Neural progenitor cell (in vitro differentiated cells): ENCODE data around the gene KCNA10. TPM values are rescaled to one million over a fixed set of nuclear protein-coding genes. Genes with fewer than 3 reads are reported as not detected.

Source experiments
- DNase-seq: peaks from one replicate; pipeline ENCODE4 v3.0.0-alpha.2; 2016; ENCODE audit warnings: low spot score
- H2AFZ ChIP-seq: fragments of 200-600 bp; sonication (generic); replicated peaks from 2 replicates; pipeline ENCODE4 v1.6.1; 2016; ENCODE audit warnings: antibody characterized with exemption
- H3F3A ChIP-seq: fragments of 200-600 bp; sonication (generic); 2 replicates; pipeline ENCODE4 v1.6.1; 2016; ENCODE audit warnings: antibody characterized with exemption, low read depth
- H3K27ac ChIP-seq: fragments of 200-600 bp; sonication (generic); 2 replicates; pipeline ENCODE4 v1.5.1; 2016; ENCODE audit warnings: mild to moderate bottlenecking
- H3K27me3 ChIP-seq: fragments of 200-600 bp; sonication (generic); 2 replicates; pipeline ENCODE4 v1.6.1; 2016; ENCODE audit warnings: mild to moderate bottlenecking, moderate library complexity
- H3K36me3 ChIP-seq: fragments of 200-600 bp; sonication (generic); 2 replicates; pipeline ENCODE4 v1.5.1; 2016
- H3K4me1 ChIP-seq: fragments of 200-600 bp; sonication (generic); 2 replicates; pipeline ENCODE4 v1.6.1; 2016; ENCODE audit warnings: mixed run types
- H3K4me2 ChIP-seq: fragments of 200-600 bp; sonication (generic); 2 replicates; pipeline ENCODE4 v1.6.1; 2016
- H3K4me3 ChIP-seq: fragments of 200-600 bp; sonication (generic); 2 replicates; pipeline ENCODE4 v1.5.1; 2016
- H3K79me2 ChIP-seq: fragments of 200-600 bp; sonication (generic); 2 replicates; pipeline ENCODE4 v1.6.1; 2016; ENCODE audit warnings: low read depth
- H3K9ac ChIP-seq: fragments of 200-600 bp; sonication (generic); 2 replicates; pipeline ENCODE4 v1.6.1; 2016
- H3K9me3 ChIP-seq: fragments of 200-600 bp; sonication (generic); 2 replicates; pipeline ENCODE4 v1.5.1; 2016; ENCODE audit warnings: low read depth
- H4K20me1 ChIP-seq: fragments of 200-600 bp; sonication (generic); 2 replicates; pipeline ENCODE4 v1.6.1; 2016; ENCODE audit warnings: low read depth
- H3K27ac Mint-ChIP-seq: 3 replicates; pipeline ENCODE4 v1.8.0; 2021; ENCODE audit warnings: mixed read lengths
- H3K27me3 Mint-ChIP-seq: 2 replicates; pipeline ENCODE4 v1.8.0; 2022; ENCODE audit warnings: low read depth, mild to moderate bottlenecking, inconsistent platforms, moderate library complexity, mixed read lengths; ENCODE audit not compliant: insufficient read depth
- H3K36me3 Mint-ChIP-seq: 3 replicates; pipeline ENCODE4 v1.8.0; 2021; ENCODE audit warnings: mixed read lengths
- H3K4me1 Mint-ChIP-seq: 3 replicates; pipeline ENCODE4 v1.8.0; 2021; ENCODE audit warnings: mixed read lengths
- H3K4me3 Mint-ChIP-seq: 3 replicates; pipeline ENCODE4 v1.8.0; 2021; ENCODE audit warnings: mild to moderate bottlenecking, moderate library complexity, mixed read lengths
- H3K9me3 Mint-ChIP-seq: 3 replicates; pipeline ENCODE4 v1.8.0; 2020; ENCODE audit warnings: mixed read lengths
- EZH2 ChIP-seq: fragments of 200-600 bp; sonication (generic); IDR thresholded peaks from 2 replicates; pipeline ENCODE4 v1.6.1; 2017; ENCODE audit warnings: antibody characterized with exemption, mild to moderate bottlenecking, moderate library complexity
- EZH2phosphoT487 ChIP-seq: fragments of 200-600 bp; sonication (generic); IDR thresholded peaks from 2 replicates; pipeline ENCODE4 v1.6.1; 2017; ENCODE audit warnings: antibody characterized with exemption
- total RNA-seq: library from RNA; depleted of rRNA; stranded (reverse); fragments of >200 nt; gene quantifications from 2 replicates; pipeline ENCODE4 v1.2.3, GENCODE V29; 2015; ENCODE audit warnings: low replicate concordance
- TF ChIP-seq, protein P1 (sequence below): fragments of 200-600 bp; sonication (generic); IDR thresholded peaks from 2 replicates; pipeline ENCODE4 v1.5.1; 2017; ENCODE audit warnings: antibody characterized with exemption, mild to moderate bottlenecking

KCNA10 gene
- total RNA-seq, 1 donor from 2014 or later, result not detected

DNA sequence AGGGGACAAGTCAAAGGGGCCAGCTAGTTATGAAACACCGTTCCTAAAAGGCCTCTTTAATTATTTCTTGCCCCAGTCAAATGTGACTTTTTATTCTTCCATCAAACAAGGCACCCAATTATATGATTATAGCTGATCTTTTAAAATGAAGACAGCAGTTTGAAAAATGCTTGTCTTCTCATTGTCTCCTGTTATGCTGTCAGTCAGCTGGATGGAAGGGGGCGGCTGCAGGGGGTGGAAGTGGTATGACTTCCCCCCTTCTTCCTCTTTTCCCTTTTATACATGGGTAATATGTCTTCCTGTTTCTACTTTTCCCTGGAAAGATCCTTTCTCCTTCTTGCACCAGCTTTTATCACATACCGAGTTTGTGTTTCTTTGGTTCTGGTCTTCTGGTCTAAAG, 25.8 kb upstream of the KCNA10 start:
- H3K4me3 Mint-ChIP-seq, result no peak overlapping the region
- no peak for DNase-seq
- no peak overlapping the region for H3K9ac ChIP-seq
- H4K20me1 ChIP-seq, result peaks cover 19% of the 10 kb centered on the region
- no peaks in the 10 kb centered on the region for H3F3A ChIP-seq
- no peak overlapping the region for H3K4me3 ChIP-seq
- no peak overlapping the region for H3K4me2 ChIP-seq
- no peak overlapping the region for H2AFZ ChIP-seq
- H3K79me2 ChIP-seq, result no peaks in the 10 kb centered on the region
- peaks cover 2% of the 10 kb centered on the region for H3K4me1 Mint-ChIP-seq
- H3K36me3 Mint-ChIP-seq, result no peaks in the 10 kb centered on the region
- H3K27me3 Mint-ChIP-seq, result peaks cover 2% of the 10 kb centered on the region
- H3K27ac ChIP-seq, result no peak overlapping the region
- H3K27me3 ChIP-seq, result peaks cover 10% of the 10 kb centered on the region
- H3K36me3 ChIP-seq, result no peaks in the 10 kb centered on the region
- no peak overlapping the region for H3K27ac Mint-ChIP-seq
- no peaks in the 10 kb centered on the region for H3K4me1 ChIP-seq
- no peaks in the 10 kb centered on the region for H3K9me3 Mint-ChIP-seq
- TF ChIP-seq EZH2phosphoT487 (no peak), EZH2 (no peak)
- TF ChIP-seq, protein P1, sequence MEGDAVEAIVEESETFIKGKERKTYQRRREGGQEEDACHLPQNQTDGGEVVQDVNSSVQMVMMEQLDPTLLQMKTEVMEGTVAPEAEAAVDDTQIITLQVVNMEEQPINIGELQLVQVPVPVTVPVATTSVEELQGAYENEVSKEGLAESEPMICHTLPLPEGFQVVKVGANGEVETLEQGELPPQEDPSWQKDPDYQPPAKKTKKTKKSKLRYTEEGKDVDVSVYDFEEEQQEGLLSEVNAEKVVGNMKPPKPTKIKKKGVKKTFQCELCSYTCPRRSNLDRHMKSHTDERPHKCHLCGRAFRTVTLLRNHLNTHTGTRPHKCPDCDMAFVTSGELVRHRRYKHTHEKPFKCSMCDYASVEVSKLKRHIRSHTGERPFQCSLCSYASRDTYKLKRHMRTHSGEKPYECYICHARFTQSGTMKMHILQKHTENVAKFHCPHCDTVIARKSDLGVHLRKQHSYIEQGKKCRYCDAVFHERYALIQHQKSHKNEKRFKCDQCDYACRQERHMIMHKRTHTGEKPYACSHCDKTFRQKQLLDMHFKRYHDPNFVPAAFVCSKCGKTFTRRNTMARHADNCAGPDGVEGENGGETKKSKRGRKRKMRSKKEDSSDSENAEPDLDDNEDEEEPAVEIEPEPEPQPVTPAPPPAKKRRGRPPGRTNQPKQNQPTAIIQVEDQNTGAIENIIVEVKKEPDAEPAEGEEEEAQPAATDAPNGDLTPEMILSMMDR, result no peak
- no peaks in the 10 kb centered on the region for H3K9me3 ChIP-seq

DNA sequence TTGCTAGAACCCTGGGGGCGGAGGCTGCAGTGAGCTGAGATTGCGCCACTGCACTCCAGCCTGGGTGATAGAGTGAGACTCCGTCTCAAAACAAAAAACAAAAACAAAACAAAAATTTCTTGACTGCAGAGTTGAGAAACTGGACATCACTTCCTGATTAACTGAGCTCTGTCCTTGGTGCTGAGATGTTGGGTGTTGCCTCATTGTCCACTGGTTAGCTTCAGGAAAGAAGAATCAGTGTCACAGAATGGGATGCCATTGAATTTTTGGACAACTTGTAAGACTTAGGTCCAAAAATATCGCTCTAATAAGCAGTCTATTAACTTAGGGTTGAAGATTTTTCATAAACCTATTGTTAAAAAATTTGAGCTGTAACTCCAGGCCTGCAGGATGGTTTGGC, 23.8 kb upstream of the KCNA10 start:
- TF ChIP-seq, protein P1, result no peak
- no peak for TF ChIP-seq EZH2phosphoT487
- no peak for TF ChIP-seq EZH2
- H3K4me3 Mint-ChIP-seq, result no peak overlapping the region
- H3K4me1 Mint-ChIP-seq, result no peaks in the 10 kb centered on the region
- Histone ChIP-seq H3K36me3 (no peaks in the 10 kb centered on the region), H3F3A (no peaks in the 10 kb centered on the region), H3K9ac (no peak overlapping the region), H3K27ac (no peak overlapping the region), H2AFZ (no peak overlapping the region), H3K27me3 (peaks cover 10% of the 10 kb centered on the region), H3K4me3 (no peak overlapping the region), H3K79me2 (no peaks in the 10 kb centered on the region), H4K20me1 (peaks cover 14% of the 10 kb centered on the region), H3K4me2 (no peak overlapping the region), H3K9me3 (no peaks in the 10 kb centered on the region), H3K4me1 (peaks cover 3% of the 10 kb centered on the region)
- H3K27me3 Mint-ChIP-seq, result peaks cover 2% of the 10 kb centered on the region
- DNase-seq, result peak; percentile 77
- H3K27ac Mint-ChIP-seq, result no peak overlapping the region
- H3K9me3 Mint-ChIP-seq, result no peaks in the 10 kb centered on the region
- no peaks in the 10 kb centered on the region for H3K36me3 Mint-ChIP-seq

- TF ChIP-seq EZH2phosphoT487 (no peak), EZH2 (no peak)
- TF ChIP-seq, protein P1, result no peak
- H3K4me3 ChIP-seq, result no peak overlapping the region
- H3K9ac ChIP-seq, result no peak overlapping the region
- peaks cover 10% of the 10 kb centered on the region for H3K27me3 ChIP-seq
- H3K79me2 ChIP-seq, result no peaks in the 10 kb centered on the region
- peaks cover 3% of the 10 kb centered on the region for H3K4me1 ChIP-seq
- no peak overlapping the region for H3K4me2 ChIP-seq
- no peaks in the 10 kb centered on the region for H3K9me3 Mint-ChIP-seq
- H3K36me3 Mint-ChIP-seq, result no peaks in the 10 kb centered on the region
- H3K9me3 ChIP-seq, result no peaks in the 10 kb centered on the region
- no peak overlapping the region for H2AFZ ChIP-seq
- no peak overlapping the region for H3K27ac ChIP-seq
- H3K4me1 Mint-ChIP-seq, result no peaks in the 10 kb centered on the region
- H3K36me3 ChIP-seq, result no peaks in the 10 kb centered on the region
- DNase-seq, result no peak
- peaks cover 14% of the 10 kb centered on the region for H4K20me1 ChIP-seq
- H3K4me3 Mint-ChIP-seq, result no peak overlapping the region
- H3K27me3 Mint-ChIP-seq, result peaks cover 2% of the 10 kb centered on the region
- no peaks in the 10 kb centered on the region for H3F3A ChIP-seq
- no peak overlapping the region for H3K27ac Mint-ChIP-seq
These were observed 23.0 kb upstream of the KCNA10 start for GRCh38 chr1:110541906-110542395.
